ENCODE results near the gene MDH1B. TPM values are rescaled to one million over a fixed set of nuclear protein-coding genes. Genes with fewer than 3 reads are reported as not detected.

The MDH1B gene
- polyA plus RNA-seq, 1 donor from 2014 or later: 11.7 TPM

GRCh38 chr2:206692971-206693370 lies 72.2 kb downstream of the MDH1B start:
- H3K36me3 ChIP-seq (ENCODE audit: insufficient read depth, low read length): no peaks in the 10 kb centered on the region
- H3K27me3 ChIP-seq (ENCODE audit: insufficient read depth, low read depth, low read length): no peaks in the 10 kb centered on the region
- no peaks in the 10 kb centered on the region for H3K79me2 ChIP-seq (replicated peaks; ENCODE audit: insufficient read depth, low read length)
- no peak overlapping the region for H3K27ac ChIP-seq (ENCODE audit: low read length)
- no peak overlapping the region for H3K9ac ChIP-seq (ENCODE audit: low read length)
- H3K4me2 ChIP-seq (ENCODE audit: low read length): no peak overlapping the region
- no peaks in the 10 kb centered on the region for H3K9me3 ChIP-seq (ENCODE audit: low read length)
- no peak overlapping the region for H2AFZ ChIP-seq (ENCODE audit: low read depth, low read length)
- H4K20me1 ChIP-seq (ENCODE audit: insufficient read depth): no peaks in the 10 kb centered on the region
- no peaks in the 10 kb centered on the region for H3K9me2 ChIP-seq (ENCODE audit: insufficient read depth, low read length)
- no peak overlapping the region for H3K4me3 ChIP-seq (ENCODE audit: low read length)
- no peaks in the 10 kb centered on the region for H3F3A ChIP-seq (ENCODE audit: insufficient read depth, low read length, poor library complexity, severe bottlenecking)
- no peak for TF ChIP-seq EZH2 (IDR thresholded peaks at IDR 0.05; ENCODE audit: borderline replicate concordance, insufficient read depth, low read length, poor library complexity, severe bottlenecking)
- TF ChIP-seq EP300 (conservative IDR thresholded peaks at IDR 0.05; ENCODE audit: poor library complexity, severe bottlenecking): no peak
- TF ChIP-seq MXI1 (conservative IDR thresholded peaks at IDR 0.05; ENCODE audit: poor library complexity, severe bottlenecking): no peak
- TF ChIP-seq RAD21 (conservative IDR thresholded peaks at IDR 0.05): no peak
- TF ChIP-seq TAF1 (IDR thresholded peaks at IDR 0.05; ENCODE audit: low read depth): no peak
- no peak for TF ChIP-seq POLR2AphosphoS5 (IDR thresholded peaks at IDR 0.05)
- no peak for TF ChIP-seq CTCF (IDR thresholded peaks at IDR 0.05; ENCODE audit: poor library complexity, severe bottlenecking)
- no peak for TF ChIP-seq SMC3 (conservative IDR thresholded peaks at IDR 0.05; ENCODE audit: poor library complexity)
- no peak for TF ChIP-seq REST (IDR thresholded peaks at IDR 0.05; ENCODE audit: borderline replicate concordance)

GRCh38 chr2:206688990-206689389 lies 76.1 kb downstream of the MDH1B start:
- no peak for TF ChIP-seq REST (IDR thresholded peaks at IDR 0.05; ENCODE audit: borderline replicate concordance)
- TF ChIP-seq EP300 (conservative IDR thresholded peaks at IDR 0.05; ENCODE audit: poor library complexity, severe bottlenecking): no peak
- TF ChIP-seq RAD21 (conservative IDR thresholded peaks at IDR 0.05): no peak
- TF ChIP-seq EZH2 (IDR thresholded peaks at IDR 0.05; ENCODE audit: borderline replicate concordance, insufficient read depth, low read length, poor library complexity, severe bottlenecking): no peak
- TF ChIP-seq TAF1 (IDR thresholded peaks at IDR 0.05; ENCODE audit: low read depth): no peak
- TF ChIP-seq CTCF (IDR thresholded peaks at IDR 0.05; ENCODE audit: poor library complexity, severe bottlenecking): no peak
- no peak for TF ChIP-seq MXI1 (conservative IDR thresholded peaks at IDR 0.05; ENCODE audit: poor library complexity, severe bottlenecking)
- TF ChIP-seq SMC3 (conservative IDR thresholded peaks at IDR 0.05; ENCODE audit: poor library complexity): no peak
- no peak for TF ChIP-seq POLR2AphosphoS5 (IDR thresholded peaks at IDR 0.05)
- no peaks in the 10 kb centered on the region for H3K36me3 ChIP-seq (ENCODE audit: insufficient read depth, low read length)
- H3K4me3 ChIP-seq (ENCODE audit: low read length): no peak overlapping the region
- H3K9me3 ChIP-seq (ENCODE audit: low read length): no peaks in the 10 kb centered on the region
- H4K20me1 ChIP-seq (ENCODE audit: insufficient read depth): no peaks in the 10 kb centered on the region
- no peaks in the 10 kb centered on the region for H3K79me2 ChIP-seq (replicated peaks; ENCODE audit: insufficient read depth, low read length)
- no peaks in the 10 kb centered on the region for H3K9me2 ChIP-seq (ENCODE audit: insufficient read depth, low read length)
- H3K27ac ChIP-seq (ENCODE audit: low read length): no peak overlapping the region
- H3K4me2 ChIP-seq (ENCODE audit: low read length): no peak overlapping the region
- H3K9ac ChIP-seq (ENCODE audit: low read length): no peak overlapping the region
- no peaks in the 10 kb centered on the region for H3K27me3 ChIP-seq (ENCODE audit: insufficient read depth, low read depth, low read length)
- no peaks in the 10 kb centered on the region for H3F3A ChIP-seq (ENCODE audit: insufficient read depth, low read length, poor library complexity, severe bottlenecking)
- no peak overlapping the region for H2AFZ ChIP-seq (ENCODE audit: low read depth, low read length)
